HCT116 (cell line): Measurements from ENCODE around the gene ERVH48-1. TPM values are rescaled to one million over a fixed set of nuclear protein-coding genes. Genes with fewer than 3 reads are reported as not detected.

Experiments used
- ATAC-seq: fragments of 200-7000 bp; cut with Tn5 transposase; 2 replicates; pipeline ENCODE4 v1.9.1; 2020; ENCODE audit warnings: mild to moderate bottlenecking, moderate library complexity
- BruUV-seq: library from RNA; stranded (reverse); fragments of 400-500 nt; replicated peaks from 2 replicates; lab custom pipeline; 2021; lab: Mats Ljungman, UMichigan
- CTCF ChIA-PET: fragments of 300-600 bp; sonication (Branson Sonifier 250); formaldehyde crosslinking; loops from one replicate; lab custom pipeline; 2021; ENCODE audit warnings: antibody characterized with exemption; lab: Charles Lee
- POLR2A ChIA-PET: fragments of 300-600, 350-600 bp; sonication (Branson Sonifier 250); formaldehyde crosslinking; loops from one replicate; lab custom pipeline; 2021; ENCODE audit warnings: antibody characterized with exemption; lab: Charles Lee
- RAD21 ChIA-PET, 2 experiments: fragments of 300-600 bp; sonication (Branson Sonifier 250); formaldehyde crosslinking; loops; one replicate each; lab custom pipeline; 2023; ENCODE audit warnings: low total read pairs in 2 of 2; ENCODE audit not compliant: uncharacterized antibody in 2 of 2, unreplicated experiment in 2 of 2, low non-redundant PET in 1 of 2; lab: Charles Lee
- DNase-seq: peaks from one replicate; pipeline ENCODE4 v3.0.0-alpha.2; 2010; ENCODE audit warnings: low read depth, low spot score
- H2AFZ ChIP-seq: fragments of 200-600 bp; shearing (Covaris generic), sonication (generic); 2 replicates; pipeline ENCODE4 v1.6.1; 2017; ENCODE audit warnings: low read depth, mixed run types, mixed read lengths, antibody characterized with exemption, low read length; ENCODE audit not compliant: poor library complexity, severe bottlenecking
- H3K27ac ChIP-seq: 2 replicates; pipeline ENCODE4 v1.5.1; 2012; ENCODE audit warnings: low read depth, low read length
- H3K27me3 ChIP-seq: fragments of 200-600 bp; sonication (generic); 2 replicates; pipeline ENCODE4 v1.6.1; 2016; ENCODE audit warnings: mixed run types, low read length, mixed read lengths; ENCODE audit not compliant: insufficient read depth
- H3K36me3 ChIP-seq, 2 experiments: fragments of 200-500 bp in 1 of 2; fragments of 200-600 bp in 1 of 2; sonication (Bioruptor generic) in 1 of 2; sonication (generic) in 1 of 2; 2 replicates each; pipeline versions ENCODE4 v1.5.1 to v1.6.1; 2014 to 2016; ENCODE audit warnings: low read length in 2 of 2, inconsistent platforms in 1 of 2, mixed read lengths in 1 of 2, mixed run types in 1 of 2; ENCODE audit not compliant: insufficient read depth in 2 of 2, control insufficient read depth in 1 of 2
- H3K4me1 ChIP-seq, 2 experiments: fragments of 200-600 bp in 1 of 2; sonication (generic) in 1 of 2; 2 replicates each; pipeline versions ENCODE4 v1.5.1 to v1.6.1; 2012 to 2017; ENCODE audit warnings: low read length in 2 of 2, inconsistent platforms in 1 of 2, mild to moderate bottlenecking in 1 of 2, mixed read lengths in 1 of 2, mixed run types in 1 of 2, moderate library complexity in 1 of 2; ENCODE audit not compliant: insufficient read depth in 2 of 2, control insufficient read depth in 1 of 2
- H3K4me2 ChIP-seq: fragments of 200-600 bp; sonication (generic); 2 replicates; pipeline ENCODE4 v1.6.1; 2017; ENCODE audit warnings: mixed run types, low read length, mixed read lengths
- H3K4me3 ChIP-seq, 2 experiments: fragments of 200-600 bp in 1 of 2; sonication (generic) in 1 of 2; replicated peaks in 1 of 2; 2 replicates each; pipeline ENCODE4 v1.5.1; 2011 to 2016; ENCODE audit warnings: low read length in 2 of 2, control low read depth in 1 of 2, low read depth in 1 of 2, mild to moderate bottlenecking in 1 of 2, mixed read lengths in 1 of 2, mixed run types in 1 of 2
- H3K79me2 ChIP-seq: fragments of 200-600 bp; sonication (generic); 2 replicates; pipeline ENCODE4 v1.6.1; 2017; ENCODE audit warnings: mild to moderate bottlenecking, mixed run types, low read length, moderate library complexity, mixed read lengths; ENCODE audit not compliant: insufficient read depth
- H3K9ac ChIP-seq: fragments of 200-600 bp; sonication (generic); 2 replicates; pipeline ENCODE4 v1.6.1; 2016; ENCODE audit warnings: low read length, mixed read lengths
- H3K9me2 ChIP-seq: fragments of 200-600 bp; sonication (generic), shearing (Covaris generic); 2 replicates; pipeline ENCODE4 v1.6.1; 2017; ENCODE audit warnings: mixed run types, mild to moderate bottlenecking, moderate library complexity; ENCODE audit not compliant: insufficient read depth
- H3K9me3 ChIP-seq, 2 experiments: fragments of 200-500 bp in 1 of 2; fragments of 200-600 bp in 1 of 2; sonication (Bioruptor generic) in 1 of 2; sonication (generic) in 1 of 2; 2 replicates each; pipeline ENCODE4 v1.6.1; 2014 to 2017; ENCODE audit warnings: low read length in 2 of 2, mixed read lengths in 2 of 2, inconsistent platforms in 1 of 2, low read depth in 1 of 2, mild to moderate bottlenecking in 1 of 2, mixed run types in 1 of 2, moderate library complexity in 1 of 2; ENCODE audit not compliant: control insufficient read depth in 1 of 2, insufficient read depth in 1 of 2
- H4K20me1 ChIP-seq: fragments of 200-600 bp; sonication (generic), shearing (Covaris generic); 2 replicates; pipeline ENCODE4 v1.6.1; 2017; ENCODE audit warnings: mixed run types, mild to moderate bottlenecking, moderate library complexity; ENCODE audit not compliant: insufficient read depth
- CBX3 ChIP-seq: IDR thresholded peaks from 2 replicates; pipeline ENCODE4 v1.6.1; 2012; ENCODE audit warnings: low read depth
- EGR1 ChIP-seq: IDR thresholded peaks from 2 replicates; pipeline ENCODE4 v1.6.1; 2012; ENCODE audit warnings: low read depth
- ELF1 ChIP-seq: IDR thresholded peaks from 2 replicates; pipeline ENCODE4 v1.6.1; 2012; ENCODE audit warnings: low read depth, borderline replicate concordance
- EZH2 ChIP-seq: fragments of 200-600 bp; sonication (generic); IDR thresholded peaks from 2 replicates; pipeline ENCODE4 v1.6.1; 2017; ENCODE audit warnings: antibody characterized with exemption, mixed run types
- EZH2phosphoT487 ChIP-seq: fragments of 200-600 bp; IDR thresholded peaks from 2 replicates; pipeline ENCODE4 v1.6.1; 2018; ENCODE audit warnings: antibody characterized with exemption, borderline replicate concordance
- FOSL1 ChIP-seq: IDR thresholded peaks from 2 replicates; pipeline ENCODE4 v1.6.1; 2012; ENCODE audit warnings: low read depth
- JUND ChIP-seq: IDR thresholded peaks from 2 replicates; pipeline ENCODE4 v1.6.1; 2012
- MAX ChIP-seq: IDR thresholded peaks from 2 replicates; pipeline ENCODE4 v1.6.1; 2012
- POLR2A ChIP-seq: IDR thresholded peaks from 2 replicates; pipeline ENCODE4 v1.7.0; 2011; ENCODE audit warnings: borderline replicate concordance; ENCODE audit not compliant: insufficient read depth, insufficient read length; ENCODE audit errors: extremely low read depth
- RAD21 ChIP-seq: IDR thresholded peaks from 2 replicates; pipeline ENCODE4 v1.6.1; 2012; ENCODE audit warnings: low read depth, mild to moderate bottlenecking
- SIN3A ChIP-seq: IDR thresholded peaks from 2 replicates; pipeline ENCODE4 v1.6.1; 2012; ENCODE audit warnings: low read depth
- SP1 ChIP-seq: IDR thresholded peaks from 2 replicates; pipeline ENCODE4 v1.6.1; 2012; ENCODE audit warnings: low read depth
- SRF ChIP-seq: IDR thresholded peaks from 2 replicates; pipeline ENCODE4 v1.6.1; 2012; ENCODE audit warnings: low read depth
- TCF7L2 ChIP-seq: IDR thresholded peaks from 2 replicates; pipeline ENCODE4 v1.7.0; 2011; ENCODE audit warnings: borderline replicate concordance, inconsistent platforms; ENCODE audit not compliant: insufficient read depth, insufficient read length; ENCODE audit errors: extremely low read depth
- YY1 ChIP-seq: IDR thresholded peaks from 2 replicates; pipeline ENCODE4 v1.6.1; 2011; ENCODE audit warnings: low read length, low read depth, moderate library complexity, mild to moderate bottlenecking; ENCODE audit not compliant: insufficient replicate concordance; ENCODE audit errors: extremely low read depth
- ZBTB33 ChIP-seq: IDR thresholded peaks from 2 replicates; pipeline ENCODE4 v1.6.1; 2011; ENCODE audit warnings: mild to moderate bottlenecking, low read length, moderate library complexity; ENCODE audit not compliant: insufficient replicate concordance; ENCODE audit errors: extremely low read depth
- ZNF274 ChIP-seq: fragments of 200-500 bp; sonication (Bioruptor generic); IDR thresholded peaks from 2 replicates; pipeline ENCODE4 v1.6.1; 2014; ENCODE audit warnings: mild to moderate bottlenecking, low read depth, low read length, inconsistent platforms
- intact Hi-C: fragments of 100-400 bp; cut with micrococcal nuclease; formaldehyde crosslinking; loops from 2 replicates; pipeline ENCODE4 v1.10.0; 2022
- total RNA-seq: library from RNA; stranded (reverse); gene quantifications from one replicate; pipeline ENCODE4 v1.2.1, GENCODE V29; 2021; ENCODE audit not compliant: unreplicated experiment
- TF ChIP-seq, protein P1 (sequence below), 3 experiments: fragments of 200-600 bp in 1 of 3; sonication (generic) in 1 of 3; IDR thresholded peaks in 2 of 3; conservative IDR thresholded peaks in 1 of 3; 2 replicates each; pipeline ENCODE4 v1.5.1; 2012 to 2017; ENCODE audit warnings: low read depth in 2 of 3, low read length in 2 of 3, antibody characterized with exemption in 1 of 3, borderline replicate concordance in 1 of 3, control low read depth in 1 of 3, mild to moderate bottlenecking in 1 of 3, mixed read lengths in 1 of 3, mixed run types in 1 of 3, moderate library complexity in 1 of 3; ENCODE audit not compliant: insufficient read depth in 1 of 3
- TF ChIP-seq, protein P2 (sequence below): IDR thresholded peaks from 2 replicates; pipeline ENCODE4 v1.6.1; 2012; ENCODE audit warnings: low read depth

The ERVH48-1 gene
- total RNA-seq, 1 experiment from 2014 or later: not detected

DNA sequence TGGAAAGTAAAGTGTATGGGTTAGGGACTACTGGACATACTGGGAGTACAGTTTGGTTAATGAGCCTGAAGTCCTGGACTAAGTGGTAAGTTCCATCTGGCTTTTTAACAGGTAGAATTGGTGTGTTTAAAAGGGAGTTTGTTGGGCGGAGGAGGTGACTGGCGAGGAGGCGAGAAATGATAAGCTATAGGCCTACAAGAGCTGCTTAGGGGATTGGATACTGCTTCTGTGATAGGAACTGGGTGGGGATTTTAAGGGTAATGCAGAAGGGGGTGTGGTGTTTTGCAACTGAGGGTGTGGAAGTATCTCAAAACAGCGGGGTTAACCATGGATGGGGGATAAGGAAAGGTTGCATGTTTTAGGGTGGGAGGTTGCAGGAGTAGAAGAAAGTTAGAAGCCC lies 3.5 kb downstream of the ERVH48-1 start (continued):
- TF ChIP-seq TCF7L2: no peak
- TF ChIP-seq JUND: no peak
- TF ChIP-seq YY1: no peak

GRCh38 chr21:42918291-42918690 lies 7.1 kb downstream of the ERVH48-1 start:
- no peak for ATAC-seq
- TF ChIP-seq EGR1 (no peak), POLR2A (no peak), SIN3A (no peak), SRF (no peak), ZBTB33 (no peak), FOSL1 (no peak), EZH2phosphoT487 (no peak), RAD21 (no peak), YY1 (no peak), EZH2 (no peak), CBX3 (no peak), ELF1 (no peak), ZNF274 (no peak), MAX (no peak), TCF7L2 (no peak), SP1 (no peak)
- TF ChIP-seq, protein P1, sequence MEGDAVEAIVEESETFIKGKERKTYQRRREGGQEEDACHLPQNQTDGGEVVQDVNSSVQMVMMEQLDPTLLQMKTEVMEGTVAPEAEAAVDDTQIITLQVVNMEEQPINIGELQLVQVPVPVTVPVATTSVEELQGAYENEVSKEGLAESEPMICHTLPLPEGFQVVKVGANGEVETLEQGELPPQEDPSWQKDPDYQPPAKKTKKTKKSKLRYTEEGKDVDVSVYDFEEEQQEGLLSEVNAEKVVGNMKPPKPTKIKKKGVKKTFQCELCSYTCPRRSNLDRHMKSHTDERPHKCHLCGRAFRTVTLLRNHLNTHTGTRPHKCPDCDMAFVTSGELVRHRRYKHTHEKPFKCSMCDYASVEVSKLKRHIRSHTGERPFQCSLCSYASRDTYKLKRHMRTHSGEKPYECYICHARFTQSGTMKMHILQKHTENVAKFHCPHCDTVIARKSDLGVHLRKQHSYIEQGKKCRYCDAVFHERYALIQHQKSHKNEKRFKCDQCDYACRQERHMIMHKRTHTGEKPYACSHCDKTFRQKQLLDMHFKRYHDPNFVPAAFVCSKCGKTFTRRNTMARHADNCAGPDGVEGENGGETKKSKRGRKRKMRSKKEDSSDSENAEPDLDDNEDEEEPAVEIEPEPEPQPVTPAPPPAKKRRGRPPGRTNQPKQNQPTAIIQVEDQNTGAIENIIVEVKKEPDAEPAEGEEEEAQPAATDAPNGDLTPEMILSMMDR (IDR thresholded peaks at IDR 0.05 in 2 of 3, conservative IDR thresholded peaks at IDR 0.05 in 1 of 3; ENCODE audit: borderline replicate concordance in 1 of 3, insufficient read depth in 1 of 3, low read depth in 2 of 3, low read length in 2 of 3): no peak
- TF ChIP-seq, protein P2, sequence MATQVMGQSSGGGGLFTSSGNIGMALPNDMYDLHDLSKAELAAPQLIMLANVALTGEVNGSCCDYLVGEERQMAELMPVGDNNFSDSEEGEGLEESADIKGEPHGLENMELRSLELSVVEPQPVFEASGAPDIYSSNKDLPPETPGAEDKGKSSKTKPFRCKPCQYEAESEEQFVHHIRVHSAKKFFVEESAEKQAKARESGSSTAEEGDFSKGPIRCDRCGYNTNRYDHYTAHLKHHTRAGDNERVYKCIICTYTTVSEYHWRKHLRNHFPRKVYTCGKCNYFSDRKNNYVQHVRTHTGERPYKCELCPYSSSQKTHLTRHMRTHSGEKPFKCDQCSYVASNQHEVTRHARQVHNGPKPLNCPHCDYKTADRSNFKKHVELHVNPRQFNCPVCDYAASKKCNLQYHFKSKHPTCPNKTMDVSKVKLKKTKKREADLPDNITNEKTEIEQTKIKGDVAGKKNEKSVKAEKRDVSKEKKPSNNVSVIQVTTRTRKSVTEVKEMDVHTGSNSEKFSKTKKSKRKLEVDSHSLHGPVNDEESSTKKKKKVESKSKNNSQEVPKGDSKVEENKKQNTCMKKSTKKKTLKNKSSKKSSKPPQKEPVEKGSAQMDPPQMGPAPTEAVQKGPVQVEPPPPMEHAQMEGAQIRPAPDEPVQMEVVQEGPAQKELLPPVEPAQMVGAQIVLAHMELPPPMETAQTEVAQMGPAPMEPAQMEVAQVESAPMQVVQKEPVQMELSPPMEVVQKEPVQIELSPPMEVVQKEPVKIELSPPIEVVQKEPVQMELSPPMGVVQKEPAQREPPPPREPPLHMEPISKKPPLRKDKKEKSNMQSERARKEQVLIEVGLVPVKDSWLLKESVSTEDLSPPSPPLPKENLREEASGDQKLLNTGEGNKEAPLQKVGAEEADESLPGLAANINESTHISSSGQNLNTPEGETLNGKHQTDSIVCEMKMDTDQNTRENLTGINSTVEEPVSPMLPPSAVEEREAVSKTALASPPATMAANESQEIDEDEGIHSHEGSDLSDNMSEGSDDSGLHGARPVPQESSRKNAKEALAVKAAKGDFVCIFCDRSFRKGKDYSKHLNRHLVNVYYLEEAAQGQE: no peak
- TF ChIP-seq, all 23 proteins: peak for 0
- Histone ChIP-seq H3K9ac (no peak overlapping the region), H3K4me3 (no peak overlapping the region), H3K4me1 (no peaks in the 10 kb centered on the region; a peak in 1 of 4 replicates), H3K27me3 (no peaks in the 10 kb centered on the region), H3K4me2 (no peak overlapping the region), H2AFZ (no peak overlapping the region), H3K36me3 (no peaks in the 10 kb centered on the region), H4K20me1 (no peaks in the 10 kb centered on the region), H3K9me2 (no peaks in the 10 kb centered on the region), H3K9me3 (no peaks in the 10 kb centered on the region), H3K79me2 (no peaks in the 10 kb centered on the region), H3K27ac (no peak overlapping the region)
- ChIA-PET POLR2A (no interaction called here), RAD21 (no interaction called here), CTCF (no interaction called here)
- no TSS peak for BruUV-seq
- intact Hi-C loops: no loop called here
- DNase-seq: no peak
